GM18951 (cell line): ENCODE data around the gene KCTD3.
A peak's percentile ranks its signal among the peaks of the same experiment; 100 is the strongest.

Source experiments
- POLR2A ChIP-seq: IDR thresholded peaks from 4 replicates; pipeline ENCODE4 v1.6.1; 2011; ENCODE audit warnings: mild to moderate bottlenecking; ENCODE audit not compliant: insufficient read length, insufficient read depth; ENCODE audit errors: extremely low read depth
- in situ Hi-C: fragments of 300-500 bp; cut with MboI; formaldehyde crosslinking; loops from one replicate; pipeline ENCODE4 v1.12.0; 2022; ENCODE audit warnings: low sequenced_read_pairs, mixed read lengths, inconsistent platforms; ENCODE audit not compliant: unreplicated experiment

The KCTD3 gene

GRCh38 chr1:215542301-215542700 lies 24.8 kb upstream of the KCTD3 start:
- no peak for TF ChIP-seq POLR2A
- in situ Hi-C loops: no loop called here

- in situ Hi-C loops: no loop called here
- TF ChIP-seq POLR2A: no peak
Measured at GRCh38 chr1:215543191-215543606, 23.9 kb upstream of the KCTD3 start.

- in situ Hi-C loops: no loop called here
- no peak for TF ChIP-seq POLR2A
Measured at GRCh38 chr1:215543806-215544205, 23.3 kb upstream of the KCTD3 start.

- in situ Hi-C loops: no loop called here
Measured at GRCh38 chr1:215544566-215544965, 22.5 kb upstream of the KCTD3 start.

GRCh38 chr1:215545096-215545495 lies 22.0 kb upstream of the KCTD3 start:
- TF ChIP-seq POLR2A: no peak
- in situ Hi-C loops: no loop called here

More at GRCh38 chr1:215544566-215544965, 22.5 kb upstream of the KCTD3 start:
- no peak for TF ChIP-seq POLR2A

GRCh38 chr1:215547011-215547410 lies 20.1 kb upstream of the KCTD3 start:
- in situ Hi-C loops: no loop called here

GRCh38 chr1:215551806-215552205 lies 15.3 kb upstream of the KCTD3 start:
- no peak for TF ChIP-seq POLR2A
- in situ Hi-C loops: no loop called here

More at GRCh38 chr1:215547011-215547410, 20.1 kb upstream of the KCTD3 start:
- TF ChIP-seq POLR2A: no peak

GRCh38 chr1:215554865-215555264 lies 12.2 kb upstream of the KCTD3 start:
- in situ Hi-C loops: no loop called here
- TF ChIP-seq POLR2A: no peak

- in situ Hi-C loops: no loop called here
- TF ChIP-seq POLR2A: no peak
Measured at GRCh38 chr1:215555531-215555930, 11.6 kb upstream of the KCTD3 start.

- in situ Hi-C loops: no loop called here
- no peak for TF ChIP-seq POLR2A
Measured at GRCh38 chr1:215556996-215557395, 10.1 kb upstream of the KCTD3 start.

GRCh38 chr1:215557504-215557903 lies 9.6 kb upstream of the KCTD3 start:
- in situ Hi-C loops: no loop called here
- no peak for TF ChIP-seq POLR2A

GRCh38 chr1:215557992-215558626 lies 9.0 kb upstream of the KCTD3 start:
- TF ChIP-seq POLR2A: no peak
- in situ Hi-C loops: no loop called here

- peak; percentile 6 for TF ChIP-seq POLR2A
- in situ Hi-C loops: no loop called here
Measured at GRCh38 chr1:215567491-215568298, 591 bp downstream of the KCTD3 start.

- in situ Hi-C loops: no loop called here
- TF ChIP-seq POLR2A: no peak
Measured at GRCh38 chr1:215568299-215568692, 1.2 kb downstream of the KCTD3 start.
